Measurements from ENCODE around the gene PRCD. TPM values are rescaled to one million over a fixed set of nuclear protein-coding genes. Genes with fewer than 3 reads are reported as not detected.
A peak's percentile ranks its signal among the peaks of the same experiment; 100 is the strongest.

Gene PRCD
- total RNA-seq (1 to 10 TPM; 1.1 to 4.9 (median 2.7) TPM), polyA plus RNA-seq (1 to 10 TPM; 1.2 to 7.6 TPM)
- long read RNA-seq, donor 1, partial matches to known transcripts = 0 of 2 reads
- long read RNA-seq, donor 1, other reads (novel, unspliced or antisense) = 2 of 2 reads
- long read RNA-seq, donor 2, partial matches to known transcripts = 0 of 3 reads
- long read RNA-seq, donor 2, other reads (novel, unspliced or antisense) = 3 of 3 reads
- long read RNA-seq, donor 3, partial matches to known transcripts = 0 of 2 reads
- long read RNA-seq, donor 3, other reads (novel, unspliced or antisense) = 2 of 2 reads

GRCh38 chr17:76539631-76540271 is at the start of gene PRCD:
TSS of gene PRCD (plus strand) at chr17:76540044. CDS start at chr17:76540142, 98 bp downstream.
- Histone ChIP-seq H3K27ac (peak within 1 kb of the TSS in 11 of 12 donors; percentile 58 to 90 (median 86)), H3K9me3 (no peaks in the 10 kb centered on the region), H3K4me1 (peaks cover 9 to 82% (median 50%) of the 10 kb centered on the region in 12 donors), H3K4me3 (peak within 1 kb of the TSS in 11 of 12 donors; percentile 12 to 74 (median 58)), H3K27me3 (peaks cover 0 to 38% (median 0%) of the 10 kb centered on the region in 9 donors), H3K36me3 (no peaks in the 10 kb centered on the region)
- TF ChIP-seq POLR2A (IDR thresholded peaks at IDR 0.05) = no peak
- TF ChIP-seq CTCF (IDR thresholded peaks at IDR 0.05) = no peak
- 68 to 85% (median 75%) methylated on average over 17 to 22 of the region's 22 CpGs for WGBS, 4 donors
- ATAC-seq = no peak
- DNase-seq = peak in 1 of 5 donors; percentile 25
- intact Hi-C loops (cut with DNase I) = loop anchor here in 1 of 10 donors (2.0 kb wide), 1 partner anchor 13 kb away; no protein-coding TSS in a partner anchor

- Histone ChIP-seq H3K9me3 (no peaks in the 10 kb centered on the region), H3K27me3 (no peaks in the 10 kb centered on the region), H3K4me3 (no peak overlapping the region), H3K4me1 (peaks cover 0 to 88% (median 27%) of the 10 kb centered on the region in 12 donors), H3K36me3 (peaks cover 0 to 10% (median 0%) of the 10 kb centered on the region in 9 donors), H3K27ac (peak overlapping the region in 2 of 12 donors; percentile 28 to 98)
- intact Hi-C loops (cut with DNase I) = no loop called here
- TF ChIP-seq CTCF (IDR thresholded peaks at IDR 0.05) (no peak), POLR2A (IDR thresholded peaks at IDR 0.05) (no peak)
- ATAC-seq (no peak), DNase-seq (no peak)
- WGBS, 4 donors = 81 to 91% (median 86%) methylated on average over 5 to 10 of the region's 10 CpGs
These were observed 49.6 kb upstream of the PRCD start for GRCh38 chr17:76490112-76490710.

- WGBS, 4 donors = 75 to 89% (median 80%) methylated on average over 16 to 17 of the region's 17 CpGs
- Histone ChIP-seq H3K27ac (peak overlapping the region; percentile 4 to 98 (median 78)), H3K4me1 (peaks cover 0 to 88% (median 25%) of the 10 kb centered on the region in 12 donors), H3K4me3 (peak overlapping the region in 1 of 12 donors; percentile 47), H3K9me3 (no peaks in the 10 kb centered on the region), H3K36me3 (peaks cover 0 to 10% (median 0%) of the 10 kb centered on the region in 9 donors), H3K27me3 (no peaks in the 10 kb centered on the region)
- ATAC-seq = peak in 3 of 4 donors; percentile 35 to 41 (median 35)
- DNase-seq = peak in 1 of 5 donors; percentile 53
- TF ChIP-seq CTCF (IDR thresholded peaks at IDR 0.05) = no peak
- no peak for TF ChIP-seq POLR2A (IDR thresholded peaks at IDR 0.05)
- intact Hi-C loops (cut with DNase I) = no loop called here
These were observed 48.3 kb upstream of the PRCD start for GRCh38 chr17:76491271-76492122.
